Liver (tissue), 9 donors: ENCODE results near the gene CORO2A. TPM values are rescaled to one million over a fixed set of nuclear protein-coding genes. Genes with fewer than 3 reads are reported as not detected.

ENCODE experiments used
- DNase-seq: peaks from one replicate; pipeline ENCODE4 v3.0.0-alpha.2; 2017; ENCODE audit warnings: low spot score
- H3K27ac ChIP-seq, 2 donors: one replicate each; pipeline ENCODE4 v1.7.0; 2013; ENCODE audit warnings: inconsistent platforms in 2 of 2, low read length in 2 of 2, control low read depth in 1 of 2, low read depth in 1 of 2, mild to moderate bottlenecking in 1 of 2
- H3K27me3 ChIP-seq, 4 donors: one replicate each; pipeline versions ENCODE4 v1.6.1 to v1.7.0; 2013; ENCODE audit warnings: low read length in 3 of 4, inconsistent platforms in 1 of 4, mild to moderate bottlenecking in 1 of 4, moderate library complexity in 1 of 4; ENCODE audit not compliant: control insufficient read depth in 4 of 4, insufficient read depth in 4 of 4
- H3K36me3 ChIP-seq, 4 donors: one replicate each; pipeline versions ENCODE4 v1.6.1 to v1.7.0; 2013; ENCODE audit warnings: low read length in 3 of 4, mild to moderate bottlenecking in 3 of 4, low read depth in 1 of 4, moderate library complexity in 1 of 4; ENCODE audit not compliant: control insufficient read depth in 4 of 4, insufficient read depth in 3 of 4
- H3K4me1 ChIP-seq, 4 donors: one replicate each; pipeline versions ENCODE4 v1.6.1 to v1.7.0; 2013; ENCODE audit warnings: low read length in 3 of 4, mild to moderate bottlenecking in 3 of 4, moderate library complexity in 1 of 4; ENCODE audit not compliant: control insufficient read depth in 4 of 4, insufficient read depth in 4 of 4
- H3K4me3 ChIP-seq, 3 donors: one replicate each; pipeline versions ENCODE4 v1.6.1 to v1.7.0; 2013; ENCODE audit warnings: low read length in 3 of 3, control low read depth in 1 of 3, low read depth in 1 of 3, mild to moderate bottlenecking in 1 of 3
- H3K9ac ChIP-seq, 2 donors: one replicate each; pipeline ENCODE4 v1.7.0; 2013; ENCODE audit warnings: low read length in 2 of 2, mild to moderate bottlenecking in 2 of 2, moderate library complexity in 2 of 2, control low read depth in 1 of 2, low read depth in 1 of 2
- H3K9me3 ChIP-seq, 4 donors: one replicate each; pipeline versions ENCODE4 v1.6.1 to v1.7.0; 2013; ENCODE audit warnings: low read length in 3 of 4; ENCODE audit not compliant: control insufficient read depth in 4 of 4
- ATF3 ChIP-seq: IDR thresholded peaks from 2 replicates; pipeline ENCODE4 v1.6.1; 2016; ENCODE audit warnings: antibody characterized with exemption
- EGR1 ChIP-seq, 2 donors: IDR thresholded peaks; 2 replicates each; pipeline ENCODE4 v1.6.1; 2016 to 2018; ENCODE audit warnings: antibody characterized with exemption in 2 of 2, low read depth in 2 of 2
- FOXA1 ChIP-seq: IDR thresholded peaks from 2 replicates; pipeline ENCODE4 v1.6.1; 2016; ENCODE audit warnings: antibody characterized with exemption
- FOXA2 ChIP-seq: IDR thresholded peaks from 2 replicates; pipeline ENCODE4 v1.6.1; 2016; ENCODE audit warnings: antibody characterized with exemption
- GABPA ChIP-seq, 2 donors: IDR thresholded peaks in 1 of 2; conservative IDR thresholded peaks in 1 of 2; 2 replicates each; pipeline ENCODE4 v1.6.1; 2016; ENCODE audit warnings: antibody characterized with exemption in 2 of 2, mild to moderate bottlenecking in 1 of 2, moderate library complexity in 1 of 2
- HNF4A ChIP-seq, 2 donors: conservative IDR thresholded peaks; 2 replicates each; pipeline ENCODE4 v1.6.1; 2016; ENCODE audit warnings: antibody characterized with exemption in 2 of 2, mild to moderate bottlenecking in 2 of 2
- JUND ChIP-seq, 2 donors: IDR thresholded peaks; 2 replicates each; pipeline ENCODE4 v1.6.1; 2016; ENCODE audit warnings: antibody characterized with exemption in 2 of 2
- NR2F2 ChIP-seq: IDR thresholded peaks from 2 replicates; pipeline ENCODE4 v1.6.1; 2016; ENCODE audit warnings: antibody characterized with exemption
- RAD21 ChIP-seq, 2 donors: IDR thresholded peaks; 2 replicates each; pipeline ENCODE4 v1.6.1; 2016; ENCODE audit warnings: antibody characterized with exemption in 2 of 2, mild to moderate bottlenecking in 2 of 2
- REST ChIP-seq: IDR thresholded peaks from 2 replicates; pipeline ENCODE4 v1.6.1; 2016; ENCODE audit warnings: antibody characterized with exemption, mild to moderate bottlenecking
- RXRA ChIP-seq, 2 donors: IDR thresholded peaks; 2 replicates each; pipeline ENCODE4 v1.6.1; 2017 to 2018; ENCODE audit warnings: antibody characterized with exemption in 2 of 2, mild to moderate bottlenecking in 1 of 2
- SP1 ChIP-seq: IDR thresholded peaks from 2 replicates; pipeline ENCODE4 v1.6.1; 2018; ENCODE audit warnings: antibody characterized with exemption, mild to moderate bottlenecking
- TAF1 ChIP-seq: conservative IDR thresholded peaks from 2 replicates; pipeline ENCODE4 v1.6.1; 2016; ENCODE audit warnings: antibody characterized with exemption, mild to moderate bottlenecking
- YY1 ChIP-seq: IDR thresholded peaks from 2 replicates; pipeline ENCODE4 v1.6.1; 2016; ENCODE audit warnings: antibody characterized with exemption, mild to moderate bottlenecking
- ZBTB33 ChIP-seq: IDR thresholded peaks from 2 replicates; pipeline ENCODE4 v1.6.1; 2016; ENCODE audit warnings: antibody characterized with exemption
- WGBS: extraction: QIAGEN DNeasy Blood & Tissue Kit; methylation state at CpG from one replicate; pipeline ENCODE4 v1.1.7; 2013; 5-methylcytosine and 5-hydroxymethylcytosine counted together
- polyA plus RNA-seq, 2 donors: library from polyadenylated mRNA; stranded (reverse) in 1 of 2; unstranded in 1 of 2; fragments of 200-250 nt in 1 of 2; fragments of >200 nt in 1 of 2; fragmentation: Nextera tagmentation in 1 of 2; extraction: Ambion mirVana in 1 of 2; gene quantifications; one replicate each; pipeline versions ENCODE4 v1.2.1 to v1.2.3, GENCODE V29; 2013 to 2015
- total RNA-seq, 2 donors: library from RNA; depleted of rRNA; stranded (reverse); fragments of >200 nt; gene quantifications; one replicate each; pipeline ENCODE4 v1.2.3, GENCODE V29; 2014
- TF ChIP-seq, protein P1 (sequence below): fragments of 150-350 bp; IDR thresholded peaks from 2 replicates; pipeline ENCODE4 v1.5.1; 2017; ENCODE audit warnings: improper control_type of control experiment, low read depth, low read length; ENCODE audit not compliant: missing input control
- TF ChIP-seq, protein P2 (sequence below): IDR thresholded peaks from 2 replicates; pipeline ENCODE4 v1.6.1; 2016; ENCODE audit warnings: antibody characterized with exemption
- donor health status: healthy.
- donor health status: healthy.
- donor health status: healthy.
- donor health status: healthy.
- donor health status: healthy.

Gene CORO2A
- total and polyA plus RNA-seq, 4 donors: 1.2 to 2.8 (median 1.4) TPM

- peak overlapping the region in 1 of 2 donors; percentile 47 for H3K9ac ChIP-seq
- peaks cover 11 to 74% (median 60%) of the 10 kb centered on the region in 4 donors for H3K4me1 ChIP-seq
- H3K4me3 ChIP-seq: no peak overlapping the region
- H3K27ac ChIP-seq: peak overlapping the region; percentile 68 to 88
- no peaks in the 10 kb centered on the region for H3K36me3 ChIP-seq
- 44% methylated on average over 5 of the region's 5 CpGs for WGBS
- no peaks in the 10 kb centered on the region for H3K27me3 ChIP-seq
- no peak for DNase-seq
- no peaks in the 10 kb centered on the region for H3K9me3 ChIP-seq
- TF ChIP-seq ATF3 (no peak), SP1 (no peak), ZBTB33 (no peak), JUND (IDR thresholded peaks at IDR 0.05) (no peak), RXRA (IDR thresholded peaks at IDR 0.05) (peak in 1 of 2 donors; percentile 3), EGR1 (IDR thresholded peaks at IDR 0.05; ENCODE audit: low read depth in 2 of 2) (no peak)
- TF ChIP-seq, protein P1, sequence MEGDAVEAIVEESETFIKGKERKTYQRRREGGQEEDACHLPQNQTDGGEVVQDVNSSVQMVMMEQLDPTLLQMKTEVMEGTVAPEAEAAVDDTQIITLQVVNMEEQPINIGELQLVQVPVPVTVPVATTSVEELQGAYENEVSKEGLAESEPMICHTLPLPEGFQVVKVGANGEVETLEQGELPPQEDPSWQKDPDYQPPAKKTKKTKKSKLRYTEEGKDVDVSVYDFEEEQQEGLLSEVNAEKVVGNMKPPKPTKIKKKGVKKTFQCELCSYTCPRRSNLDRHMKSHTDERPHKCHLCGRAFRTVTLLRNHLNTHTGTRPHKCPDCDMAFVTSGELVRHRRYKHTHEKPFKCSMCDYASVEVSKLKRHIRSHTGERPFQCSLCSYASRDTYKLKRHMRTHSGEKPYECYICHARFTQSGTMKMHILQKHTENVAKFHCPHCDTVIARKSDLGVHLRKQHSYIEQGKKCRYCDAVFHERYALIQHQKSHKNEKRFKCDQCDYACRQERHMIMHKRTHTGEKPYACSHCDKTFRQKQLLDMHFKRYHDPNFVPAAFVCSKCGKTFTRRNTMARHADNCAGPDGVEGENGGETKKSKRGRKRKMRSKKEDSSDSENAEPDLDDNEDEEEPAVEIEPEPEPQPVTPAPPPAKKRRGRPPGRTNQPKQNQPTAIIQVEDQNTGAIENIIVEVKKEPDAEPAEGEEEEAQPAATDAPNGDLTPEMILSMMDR: no peak
Observed at GRCh38 chr9:98215271-98215670, 22.8 kb upstream of the CORO2A start.

GRCh38 chr9:98214811-98215210 is 22.4 kb upstream of the CORO2A start:
- H3K4me3 ChIP-seq: no peak overlapping the region
- WGBS: 42% methylated on average over 6 of the region's 6 CpGs
- H3K36me3 ChIP-seq: no peaks in the 10 kb centered on the region
- no peak overlapping the region for H3K9ac ChIP-seq
- H3K9me3 ChIP-seq: no peaks in the 10 kb centered on the region
- TF ChIP-seq GABPA (IDR thresholded peaks at IDR 0.05 in 1 of 2, conservative IDR thresholded peaks at IDR 0.05 in 1 of 2): no peak
- peak; percentile 39 to 42 for TF ChIP-seq RXRA (IDR thresholded peaks at IDR 0.05)
- no peak for TF ChIP-seq ZBTB33
- no peak for TF ChIP-seq TAF1
- TF ChIP-seq REST: peak; percentile 86
- TF ChIP-seq RAD21 (IDR thresholded peaks at IDR 0.05): peak; percentile 26 to 34
- TF ChIP-seq JUND (IDR thresholded peaks at IDR 0.05): no peak
- TF ChIP-seq FOXA2: no peak
- no peak for TF ChIP-seq NR2F2
- TF ChIP-seq HNF4A (conservative IDR thresholded peaks at IDR 0.05): peak; percentile 61 to 69
- TF ChIP-seq ATF3: no peak
- TF ChIP-seq, protein P2, sequence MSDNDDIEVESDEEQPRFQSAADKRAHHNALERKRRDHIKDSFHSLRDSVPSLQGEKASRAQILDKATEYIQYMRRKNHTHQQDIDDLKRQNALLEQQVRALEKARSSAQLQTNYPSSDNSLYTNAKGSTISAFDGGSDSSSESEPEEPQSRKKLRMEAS: no peak
- peak; percentile 66 for TF ChIP-seq YY1
- TF ChIP-seq FOXA1: no peak
- peak; percentile 82 for TF ChIP-seq SP1
- H3K27ac ChIP-seq: peak overlapping the region; percentile 68 to 88
- H3K4me1 ChIP-seq: peaks cover 11 to 74% (median 61%) of the 10 kb centered on the region in 4 donors
- H3K27me3 ChIP-seq: no peaks in the 10 kb centered on the region
- DNase-seq: no peak
